ENCODE data around the gene GALNTL6.

Gene GALNTL6

DNA sequence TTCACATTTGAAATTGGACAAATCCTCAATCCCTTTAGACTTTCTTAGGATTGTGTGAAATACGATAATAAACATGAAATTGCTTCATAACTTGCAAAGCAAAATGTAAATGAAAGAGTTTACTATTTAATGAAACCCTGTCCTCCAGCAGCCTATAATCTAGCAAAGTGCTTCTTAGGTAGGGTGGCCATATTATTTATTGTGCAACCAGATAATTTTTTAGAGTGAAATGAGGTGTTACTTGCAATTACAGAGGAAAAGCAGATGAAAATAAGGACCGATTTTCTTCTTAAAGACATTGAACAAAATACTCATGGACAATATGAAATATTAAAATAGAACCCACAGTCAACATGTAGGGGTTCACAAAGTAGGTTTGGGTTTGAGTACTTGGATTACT, 1239.2 kb downstream of the GALNTL6 start:
- Histone ChIP-seq H3K4me3 (ENCODE audit: insufficient read depth in 1 of 2, low read depth in 1 of 2, low read length in 2 of 2) (no peak overlapping the region), H2BK15ac (ENCODE audit: low read depth, poor library complexity, severe bottlenecking) (no peak overlapping the region), H3K36me3 (ENCODE audit: control insufficient read depth in 1 of 2, insufficient read depth in 2 of 2, low read depth in 1 of 2, low read length in 2 of 2) (no peaks in the 10 kb centered on the region), H4K8ac (ENCODE audit: low read length) (no peak overlapping the region), H4K91ac (ENCODE audit: low read length) (no peak overlapping the region), H3K4me1 (ENCODE audit: control insufficient read depth, insufficient read depth, low read depth, low read length) (peaks cover 4% of the 10 kb centered on the region), H2BK12ac (ENCODE audit: low read length in 2 of 2) (no peak overlapping the region), H3K27ac (ENCODE audit: low read length, poor library complexity, severe bottlenecking) (no peak overlapping the region), H3K27me3 (ENCODE audit: control insufficient read depth in 1 of 2, insufficient read depth in 1 of 2, low read length in 2 of 2) (no peaks in the 10 kb centered on the region), H3K79me1 (replicated peaks; ENCODE audit: low read length, poor library complexity, severe bottlenecking) (no peaks in the 10 kb centered on the region), H3K18ac (ENCODE audit: low read depth in 1 of 2, low read length in 2 of 2) (no peak overlapping the region), H3K9me3 (ENCODE audit: control insufficient read depth, low read length) (no peaks in the 10 kb centered on the region), H3K4ac (ENCODE audit: low read depth in 1 of 2, low read length in 2 of 2) (no peak overlapping the region), H3K23ac (ENCODE audit: low read length in 2 of 2) (no peak overlapping the region), H3K9ac (ENCODE audit: low read length) (no peak overlapping the region), H2AFZ (ENCODE audit: low read depth, low read length) (no peak overlapping the region), H2BK120ac (ENCODE audit: low read depth, low read length) (no peak overlapping the region), H3K14ac (ENCODE audit: low read length in 2 of 2) (no peak overlapping the region), H2AK5ac (ENCODE audit: low read length, severe bottlenecking) (no peak overlapping the region), H2BK5ac (ENCODE audit: low read depth, low read length, poor library complexity, severe bottlenecking) (no peak overlapping the region), H3K4me2 (ENCODE audit: low read length, poor library complexity, severe bottlenecking) (no peak overlapping the region)
- DNase-seq = no peak
- no CpG with 5 or more reads among the region's 2 CpGs for WGBS

- no peak overlapping the region for H3K4ac ChIP-seq (ENCODE audit: low read depth in 1 of 2, low read length in 2 of 2)
- no peaks in the 10 kb centered on the region for H3K79me1 ChIP-seq (replicated peaks; ENCODE audit: low read length, poor library complexity, severe bottlenecking)
- no peak overlapping the region for H3K9ac ChIP-seq (ENCODE audit: low read length)
- no peak overlapping the region for H3K4me3 ChIP-seq (ENCODE audit: insufficient read depth in 1 of 2, low read depth in 1 of 2, low read length in 2 of 2)
- no peak overlapping the region for H3K14ac ChIP-seq (ENCODE audit: low read length in 2 of 2)
- no peak overlapping the region for H4K91ac ChIP-seq (ENCODE audit: low read length)
- H4K8ac ChIP-seq (ENCODE audit: low read length) = no peak overlapping the region
- no peak overlapping the region for H2AFZ ChIP-seq (ENCODE audit: low read depth, low read length)
- no peak overlapping the region for H3K27ac ChIP-seq (ENCODE audit: low read length, poor library complexity, severe bottlenecking)
- DNase-seq = no peak
- no peak overlapping the region for H2BK15ac ChIP-seq (ENCODE audit: low read depth, poor library complexity, severe bottlenecking)
- no peaks in the 10 kb centered on the region for H3K27me3 ChIP-seq (ENCODE audit: control insufficient read depth in 1 of 2, insufficient read depth in 1 of 2, low read length in 2 of 2)
- no peak overlapping the region for H2BK120ac ChIP-seq (ENCODE audit: low read depth, low read length)
- no peak overlapping the region for H2AK5ac ChIP-seq (ENCODE audit: low read length, severe bottlenecking)
- no peak overlapping the region for H2BK5ac ChIP-seq (ENCODE audit: low read depth, low read length, poor library complexity, severe bottlenecking)
- no peak overlapping the region for H3K4me2 ChIP-seq (ENCODE audit: low read length, poor library complexity, severe bottlenecking)
- no peak overlapping the region for H3K23ac ChIP-seq (ENCODE audit: low read length in 2 of 2)
- H3K4me1 ChIP-seq (ENCODE audit: control insufficient read depth, insufficient read depth, low read depth, low read length) = peaks cover 1% of the 10 kb centered on the region
- no peak overlapping the region for H3K18ac ChIP-seq (ENCODE audit: low read depth in 1 of 2, low read length in 2 of 2)
- H3K9me3 ChIP-seq (ENCODE audit: control insufficient read depth, low read length) = no peaks in the 10 kb centered on the region
- H3K36me3 ChIP-seq (ENCODE audit: control insufficient read depth in 1 of 2, insufficient read depth in 2 of 2, low read depth in 1 of 2, low read length in 2 of 2) = no peaks in the 10 kb centered on the region
- WGBS = 76% methylated on average over 3 of the region's 5 CpGs
- H2BK12ac ChIP-seq (ENCODE audit: low read length in 2 of 2) = no peak overlapping the region
Measured at GRCh38 chr4:173056271-173056670, 1243.1 kb downstream of the GALNTL6 start.

DNA sequence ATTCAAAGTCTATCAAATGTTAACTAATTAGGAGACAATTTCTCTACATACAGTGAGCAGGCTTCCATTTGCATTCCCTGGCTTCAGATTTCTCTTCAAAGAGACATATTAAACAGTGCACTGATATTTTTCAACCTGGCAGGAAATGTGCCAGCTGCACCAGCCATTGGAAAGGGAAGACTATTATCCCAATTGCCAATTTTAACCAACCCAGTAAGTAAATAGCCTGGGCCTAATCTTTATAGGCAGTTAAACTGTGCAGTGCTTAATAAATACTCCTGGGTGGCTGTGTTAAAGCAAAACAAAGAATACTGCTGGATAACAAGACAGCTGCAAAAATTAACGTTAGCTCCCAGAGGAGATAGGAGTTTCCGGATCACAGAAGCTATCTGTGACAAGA, 1243.5 kb downstream of the GALNTL6 start:
- 83% methylated on average over 1 of the region's 2 CpGs for WGBS
- no peak overlapping the region for H2BK120ac ChIP-seq (ENCODE audit: low read depth, low read length)

GRCh38 chr4:173057442-173057841, 1244.2 kb downstream of the GALNTL6 start:
- no peak overlapping the region for H2AK5ac ChIP-seq (ENCODE audit: low read length, severe bottlenecking)
- no peak overlapping the region for H3K4me2 ChIP-seq (ENCODE audit: low read length, poor library complexity, severe bottlenecking)
- H2BK15ac ChIP-seq (ENCODE audit: low read depth, poor library complexity, severe bottlenecking) = no peak overlapping the region
- H3K79me1 ChIP-seq (replicated peaks; ENCODE audit: low read length, poor library complexity, severe bottlenecking) = no peaks in the 10 kb centered on the region
- no peak overlapping the region for H3K23ac ChIP-seq (ENCODE audit: low read length in 2 of 2)
- H3K4me3 ChIP-seq (ENCODE audit: insufficient read depth in 1 of 2, low read depth in 1 of 2, low read length in 2 of 2) = peak overlapping the region in 1 of 2 experiments; percentile 39
- H3K36me3 ChIP-seq (ENCODE audit: control insufficient read depth in 1 of 2, insufficient read depth in 2 of 2, low read depth in 1 of 2, low read length in 2 of 2) = no peaks in the 10 kb centered on the region
- H3K9me3 ChIP-seq (ENCODE audit: control insufficient read depth, low read length) = no peaks in the 10 kb centered on the region
- no peak overlapping the region for H3K14ac ChIP-seq (ENCODE audit: low read length in 2 of 2)
- no peak overlapping the region for H3K27ac ChIP-seq (ENCODE audit: low read length, poor library complexity, severe bottlenecking)
- no peak overlapping the region for H3K18ac ChIP-seq (ENCODE audit: low read depth in 1 of 2, low read length in 2 of 2)
- no peak overlapping the region for H2AFZ ChIP-seq (ENCODE audit: low read depth, low read length)
- H3K27me3 ChIP-seq (ENCODE audit: control insufficient read depth in 1 of 2, insufficient read depth in 1 of 2, low read length in 2 of 2) = no peaks in the 10 kb centered on the region
- peaks cover 1% of the 10 kb centered on the region for H3K4me1 ChIP-seq (ENCODE audit: control insufficient read depth, insufficient read depth, low read depth, low read length)
- WGBS = 15% methylated on average over 3 of the region's 3 CpGs
- no peak overlapping the region for H4K8ac ChIP-seq (ENCODE audit: low read length)
- no peak overlapping the region for H2BK12ac ChIP-seq (ENCODE audit: low read length in 2 of 2)
- DNase-seq = peak; percentile 37
- no peak overlapping the region for H2BK5ac ChIP-seq (ENCODE audit: low read depth, low read length, poor library complexity, severe bottlenecking)
- H3K4ac ChIP-seq (ENCODE audit: low read depth in 1 of 2, low read length in 2 of 2) = no peak overlapping the region
- H4K91ac ChIP-seq (ENCODE audit: low read length) = no peak overlapping the region
- H2BK120ac ChIP-seq (ENCODE audit: low read depth, low read length) = no peak overlapping the region
- H3K9ac ChIP-seq (ENCODE audit: low read length) = peak overlapping the region; percentile 74

More for the DNA sequence above, 1243.5 kb downstream of the GALNTL6 start:
- no peak overlapping the region for H2AFZ ChIP-seq (ENCODE audit: low read depth, low read length)
- no peaks in the 10 kb centered on the region for H3K9me3 ChIP-seq (ENCODE audit: control insufficient read depth, low read length)
- H2BK12ac ChIP-seq (ENCODE audit: low read length in 2 of 2) = no peak overlapping the region
- H4K91ac ChIP-seq (ENCODE audit: low read length) = no peak overlapping the region
- H3K4me1 ChIP-seq (ENCODE audit: control insufficient read depth, insufficient read depth, low read depth, low read length) = peaks cover 1% of the 10 kb centered on the region
- H3K27ac ChIP-seq (ENCODE audit: low read length, poor library complexity, severe bottlenecking) = no peak overlapping the region
- H3K4me2 ChIP-seq (ENCODE audit: low read length, poor library complexity, severe bottlenecking) = no peak overlapping the region
- H2BK5ac ChIP-seq (ENCODE audit: low read depth, low read length, poor library complexity, severe bottlenecking) = no peak overlapping the region
- no peaks in the 10 kb centered on the region for H3K36me3 ChIP-seq (ENCODE audit: control insufficient read depth in 1 of 2, insufficient read depth in 2 of 2, low read depth in 1 of 2, low read length in 2 of 2)
- no peak overlapping the region for H2BK15ac ChIP-seq (ENCODE audit: low read depth, poor library complexity, severe bottlenecking)
- H3K4ac ChIP-seq (ENCODE audit: low read depth in 1 of 2, low read length in 2 of 2) = no peak overlapping the region
- H2AK5ac ChIP-seq (ENCODE audit: low read length, severe bottlenecking) = no peak overlapping the region
- peak overlapping the region; percentile 74 for H3K9ac ChIP-seq (ENCODE audit: low read length)
- H3K14ac ChIP-seq (ENCODE audit: low read length in 2 of 2) = no peak overlapping the region
- no peak overlapping the region for H3K18ac ChIP-seq (ENCODE audit: low read depth in 1 of 2, low read length in 2 of 2)
- no peak overlapping the region for H3K23ac ChIP-seq (ENCODE audit: low read length in 2 of 2)
- no peaks in the 10 kb centered on the region for H3K79me1 ChIP-seq (replicated peaks; ENCODE audit: low read length, poor library complexity, severe bottlenecking)
- no peak overlapping the region for H3K4me3 ChIP-seq (ENCODE audit: insufficient read depth in 1 of 2, low read depth in 1 of 2, low read length in 2 of 2)
- no peaks in the 10 kb centered on the region for H3K27me3 ChIP-seq (ENCODE audit: control insufficient read depth in 1 of 2, insufficient read depth in 1 of 2, low read length in 2 of 2)
- H4K8ac ChIP-seq (ENCODE audit: low read length) = no peak overlapping the region
- DNase-seq = no peak
